GM11168 (cell line): ENCODE measurements around the gene ZNF148.

Experiments used
- in situ Hi-C: fragments of 300-500 bp; cut with MboI; formaldehyde crosslinking; loops from one replicate; pipeline ENCODE4 v1.12.0; 2022; ENCODE audit warnings: low sequenced_read_pairs; ENCODE audit not compliant: unreplicated experiment

Gene ZNF148

GRCh38 chr3:125292015-125292414 is 83.1 kb downstream of the ZNF148 start:
- in situ Hi-C loops = no loop called here

GRCh38 chr3:125289429-125289981 is 85.6 kb downstream of the ZNF148 start:
- in situ Hi-C loops = no loop called here

DNA sequence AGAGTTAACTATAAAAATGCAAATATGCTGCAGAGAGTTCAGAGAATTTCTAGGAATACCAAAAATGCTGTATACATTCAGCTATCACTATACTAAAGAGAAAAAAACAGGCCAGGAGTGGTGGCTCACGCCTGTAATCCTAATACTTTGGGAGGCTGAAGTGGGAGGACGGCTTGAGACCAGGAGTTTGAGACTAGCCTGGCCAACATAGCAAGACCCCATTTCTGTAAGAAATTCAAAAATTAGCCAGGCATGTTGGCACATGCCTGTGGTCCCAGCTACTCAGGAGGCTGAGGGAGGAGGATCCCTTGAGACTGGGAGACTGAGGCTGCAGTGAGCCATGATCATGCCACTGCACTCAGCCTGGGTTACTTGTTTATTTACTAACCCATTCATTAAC is 87.9 kb downstream of the ZNF148 start:
- in situ Hi-C loops = no loop called here

DNA sequence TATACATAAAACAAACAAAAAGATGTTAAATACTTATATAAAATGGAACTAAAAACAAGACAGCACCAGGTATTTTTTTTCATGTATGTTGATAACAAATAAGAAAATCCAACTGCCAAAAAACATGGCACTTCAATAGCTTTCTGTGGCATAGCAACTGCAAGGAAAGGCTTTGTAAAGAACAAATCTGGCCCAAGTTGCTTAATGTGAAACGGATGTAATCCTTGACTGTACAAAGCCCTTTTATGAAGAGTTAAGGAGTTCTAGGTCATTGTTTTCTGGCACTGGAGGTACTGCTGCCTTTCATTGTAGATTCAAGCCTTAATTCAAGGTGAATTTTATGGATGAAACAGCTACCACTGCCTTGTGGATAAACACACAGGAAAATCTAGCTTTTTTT is 93.7 kb downstream of the ZNF148 start:
- in situ Hi-C loops = no loop called here

DNA sequence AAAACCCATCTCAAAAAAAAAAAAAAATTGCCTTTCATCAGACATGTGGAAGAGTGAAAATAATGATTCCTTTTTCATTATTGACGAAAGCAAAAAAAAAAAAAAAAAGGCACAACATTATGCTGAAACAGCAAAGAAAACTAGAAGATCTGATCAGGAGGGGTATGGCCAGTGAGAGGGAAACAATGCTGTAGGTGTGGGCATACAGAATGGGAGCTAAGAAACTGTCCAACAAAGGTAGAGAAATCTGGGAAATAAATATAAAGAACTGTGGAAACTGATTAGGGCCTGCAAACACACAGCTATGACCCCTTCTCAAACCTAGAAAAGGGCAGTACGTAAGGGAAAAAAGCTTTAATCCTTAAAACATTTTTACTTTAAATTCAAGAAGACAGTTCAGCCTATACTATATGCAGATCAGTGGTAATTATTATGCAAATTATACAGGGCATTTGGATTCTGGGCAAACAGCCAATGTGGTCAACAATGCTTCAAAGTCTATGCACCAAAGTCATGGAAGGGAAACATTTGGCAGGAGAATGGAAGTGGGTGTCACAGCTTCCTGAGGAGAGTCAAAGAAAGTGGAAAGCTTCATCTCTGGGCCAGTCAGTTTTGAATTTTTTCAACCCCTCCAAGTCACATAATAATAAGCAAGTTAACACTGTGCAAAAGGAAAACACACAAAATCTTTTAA is 94.3 kb downstream of the ZNF148 start:
- in situ Hi-C loops = no loop called here

- in situ Hi-C loops = no loop called here
Observed at GRCh38 chr3:125278155-125278554, 97.0 kb downstream of the ZNF148 start.

DNA sequence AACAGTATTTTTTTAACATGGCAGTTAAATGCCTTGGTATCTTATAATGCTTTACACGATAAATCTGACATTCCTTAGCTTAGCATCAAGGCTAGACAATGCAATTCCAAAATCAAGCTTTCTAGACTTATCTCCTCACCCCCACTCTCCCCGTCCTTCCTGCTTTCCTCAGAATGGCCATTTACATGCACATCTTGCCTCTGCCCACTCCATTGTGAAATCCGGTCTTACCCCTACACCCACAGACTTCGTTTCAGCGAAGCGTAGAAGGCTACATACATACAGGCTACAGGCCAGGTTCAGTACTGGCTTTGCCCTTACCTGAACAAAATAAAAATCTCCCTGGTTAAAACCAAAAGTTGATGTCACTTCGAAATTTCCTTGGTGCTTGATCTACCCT is 104.0 kb downstream of the ZNF148 start:
- in situ Hi-C loops = no loop called here

GRCh38 chr3:125267460-125267859 is 107.7 kb downstream of the ZNF148 start:
- in situ Hi-C loops = no loop called here

GRCh38 chr3:125266971-125267370 is 108.2 kb downstream of the ZNF148 start:
- in situ Hi-C loops = no loop called here

DNA sequence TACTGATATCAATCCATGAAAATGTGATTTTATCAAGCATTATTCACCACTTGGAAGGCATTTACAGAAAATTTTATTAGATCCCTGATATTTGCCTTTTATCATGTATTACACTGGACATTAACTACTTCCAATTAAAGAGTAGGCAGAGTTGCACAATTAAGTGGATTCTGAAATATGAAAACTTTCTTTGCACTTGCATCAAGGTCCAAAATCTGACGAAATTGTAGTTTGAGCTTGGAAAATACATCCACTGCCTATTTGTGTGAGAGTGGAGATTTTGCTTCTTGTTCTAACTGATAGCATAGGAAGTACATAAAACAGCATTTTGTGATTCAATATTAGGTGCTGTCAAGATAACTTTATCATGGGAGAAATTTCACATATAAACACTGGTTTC is 113.0 kb downstream of the ZNF148 start:
- in situ Hi-C loops = no loop called here

DNA sequence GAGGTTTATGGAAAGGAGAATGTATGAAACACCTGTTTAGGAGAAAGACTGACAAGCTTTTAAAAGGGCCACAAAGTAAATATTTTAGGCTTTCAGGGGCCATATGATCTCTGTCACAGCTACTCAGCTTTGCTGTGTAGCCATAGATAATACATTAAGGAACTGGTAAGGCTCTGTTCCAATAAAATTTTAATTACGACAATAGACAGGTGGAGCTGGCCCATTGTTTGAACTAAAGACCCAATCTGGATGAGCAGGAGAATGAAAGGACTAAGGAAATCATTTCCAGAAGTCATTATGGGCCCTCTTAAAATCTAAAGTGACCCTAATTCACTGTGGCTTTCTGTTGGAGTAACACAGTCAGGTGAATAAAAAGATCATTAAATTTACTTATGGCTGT is 114.1 kb downstream of the ZNF148 start:
- in situ Hi-C loops = no loop called here

DNA sequence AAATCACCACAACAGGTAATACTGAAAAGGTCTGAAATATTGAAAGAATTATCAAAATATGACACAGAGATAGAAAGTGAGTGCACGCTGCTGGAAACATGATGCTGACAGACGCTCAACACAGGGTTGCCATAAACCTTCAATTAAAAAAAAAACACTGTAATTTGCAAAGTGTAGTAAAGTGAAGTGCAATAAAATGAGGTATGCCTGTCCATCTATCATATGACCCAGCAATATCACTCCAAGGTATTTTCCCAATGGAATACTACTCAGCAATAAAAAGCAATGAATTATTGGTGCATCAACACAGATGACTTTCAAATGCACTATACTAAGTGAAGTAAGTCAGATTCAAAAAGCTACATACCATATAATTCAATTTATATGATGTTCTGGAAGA is 115.0 kb downstream of the ZNF148 start:
- in situ Hi-C loops = no loop called here

- in situ Hi-C loops = no loop called here
Observed at GRCh38 chr3:125257536-125257935, 117.6 kb downstream of the ZNF148 start.

DNA sequence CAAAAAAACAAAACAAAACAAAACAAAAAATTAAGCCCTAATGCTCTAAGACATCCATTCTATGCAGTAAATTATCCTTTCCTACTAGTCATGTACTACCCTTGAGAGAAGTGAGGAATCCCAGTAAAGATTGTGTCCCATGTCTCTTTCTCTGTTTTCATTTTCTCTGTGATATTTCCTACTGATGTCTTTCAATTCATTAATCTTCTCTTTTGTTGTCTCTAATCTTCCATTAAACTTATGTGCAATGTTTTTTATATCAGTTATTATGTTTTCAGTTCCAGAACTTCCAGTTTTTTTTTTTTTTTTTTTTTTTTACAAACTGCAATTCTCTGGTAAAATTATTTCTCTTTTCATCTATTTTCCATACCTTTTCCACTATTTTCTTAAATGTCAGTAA is 118.5 kb downstream of the ZNF148 start:
- in situ Hi-C loops = no loop called here

- in situ Hi-C loops = no loop called here
Observed at GRCh38 chr3:125250973-125251372, 124.2 kb downstream of the ZNF148 start.

- in situ Hi-C loops = no loop called here
Observed at GRCh38 chr3:125246237-125246636, 128.9 kb downstream of the ZNF148 start.

DNA sequence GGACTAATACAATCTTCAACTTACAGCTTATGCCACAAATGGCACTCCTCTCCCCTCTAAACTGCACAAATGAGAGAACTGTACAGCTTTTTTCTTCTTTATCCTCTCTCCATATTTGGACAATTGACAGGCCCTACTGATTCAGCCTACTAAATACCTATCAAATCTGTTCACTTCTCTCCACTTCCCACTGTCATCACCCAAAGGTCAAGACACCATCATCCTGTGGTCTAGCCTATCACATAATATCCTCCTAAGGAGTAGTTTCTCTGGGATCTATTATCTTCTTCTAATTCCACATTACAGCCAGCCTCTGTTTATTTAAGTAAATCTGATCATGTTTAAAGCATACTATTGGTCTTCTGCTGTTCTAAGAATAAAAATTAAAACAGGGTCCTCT is 129.6 kb downstream of the ZNF148 start:
- in situ Hi-C loops = no loop called here

DNA sequence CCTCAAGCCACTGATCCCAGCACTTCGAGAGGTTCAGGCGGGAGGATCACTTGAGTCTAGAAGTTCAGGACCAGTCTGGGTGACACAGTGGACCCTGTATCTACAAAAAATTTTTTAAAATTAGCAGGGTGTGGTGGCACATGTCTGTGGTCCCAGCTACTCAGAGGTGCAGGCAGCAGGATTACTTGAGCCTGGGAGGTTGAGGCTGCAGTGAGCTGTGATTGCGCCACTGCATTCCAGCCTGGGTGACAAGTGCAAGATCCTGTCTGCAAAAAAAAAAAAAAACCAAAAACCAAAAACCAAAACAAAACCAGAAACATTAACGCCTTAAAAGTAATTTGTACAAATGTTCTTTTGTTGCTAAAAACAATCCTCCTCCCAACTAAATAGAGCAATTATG is 134.6 kb downstream of the ZNF148 start:
- in situ Hi-C loops = no loop called here

DNA sequence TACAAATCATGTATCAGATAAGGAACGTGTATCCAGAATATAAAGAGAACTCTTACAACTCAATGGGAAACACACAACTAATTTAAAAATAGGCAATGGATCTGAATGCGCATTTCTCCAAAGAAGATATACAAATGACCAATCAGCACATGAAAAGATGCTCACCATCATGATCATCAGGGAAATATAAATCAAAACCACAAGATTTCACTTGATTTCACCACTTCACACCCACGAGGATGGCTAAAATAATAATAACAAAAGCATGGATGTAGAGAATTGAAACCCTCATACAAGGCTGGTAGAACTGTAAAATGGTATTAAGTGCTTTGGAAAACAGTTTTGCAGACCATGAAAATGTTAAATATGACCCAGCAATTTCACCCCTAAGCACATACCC is 135.9 kb downstream of the ZNF148 start:
- in situ Hi-C loops = no loop called here

GRCh38 chr3:125238759-125239158 is 136.4 kb downstream of the ZNF148 start:
- in situ Hi-C loops = no loop called here

- in situ Hi-C loops = no loop called here
Observed at GRCh38 chr3:125236331-125236903, 138.7 kb downstream of the ZNF148 start.

DNA sequence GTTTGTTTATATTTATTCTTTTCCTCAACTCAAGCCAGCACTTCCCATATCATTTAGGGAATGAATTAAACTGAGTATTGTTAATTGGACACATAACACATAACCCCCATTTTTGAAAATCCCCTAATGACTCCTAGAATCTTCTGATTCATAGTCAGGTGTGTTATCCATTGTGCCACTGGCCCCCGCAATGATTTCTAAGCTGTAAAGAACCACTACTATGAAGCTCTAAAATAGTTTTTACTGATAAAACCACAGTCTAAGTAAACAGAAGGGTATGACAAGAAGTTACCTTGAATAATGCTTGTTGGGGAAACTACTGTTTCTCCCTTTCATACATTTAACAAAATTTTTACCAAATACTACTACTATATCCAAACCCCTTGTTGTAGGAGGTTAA is 140.3 kb downstream of the ZNF148 start:
- in situ Hi-C loops = no loop called here
